GM19043 (cell line): ENCODE data around the gene MUSK.

ENCODE experiments used
- ATAC-seq: cut with Tn5 transposase; IDR thresholded peaks from one replicate; pipeline ENCODE4 v1.9.1; 2021; ENCODE audit warnings: low read depth; ENCODE audit not compliant: unreplicated experiment

The MUSK gene

GRCh38 chr9:110668570-110669167 lies at the start of gene MUSK:
Gene MUSK (plus strand): TSS chr9:110668791. CDS start chr9:110668905, 114 bp downstream.
- no peak for ATAC-seq

GRCh38 chr9:110619831-110620230 lies 48.8 kb upstream of the MUSK start:
- ATAC-seq, result no peak

GRCh38 chr9:110620726-110621125 lies 47.9 kb upstream of the MUSK start:
- no peak for ATAC-seq

GRCh38 chr9:110622368-110622767 lies 46.2 kb upstream of the MUSK start:
- ATAC-seq, result no peak

GRCh38 chr9:110623462-110624025 lies 45.0 kb upstream of the MUSK start:
- ATAC-seq, result no peak

GRCh38 chr9:110626101-110626829 lies 42.3 kb upstream of the MUSK start:
- peak; percentile 89 for ATAC-seq

GRCh38 chr9:110635589-110635988 lies 33.0 kb upstream of the MUSK start:
- ATAC-seq, result no peak

- ATAC-seq, result no peak
Measured at GRCh38 chr9:110638381-110638954, 30.1 kb upstream of the MUSK start.

- no peak for ATAC-seq
Measured at GRCh38 chr9:110640736-110641135, 27.9 kb upstream of the MUSK start.

GRCh38 chr9:110641293-110641692 lies 27.3 kb upstream of the MUSK start:
- no peak for ATAC-seq

GRCh38 chr9:110648696-110649095 lies 19.9 kb upstream of the MUSK start:
- ATAC-seq, result no peak

GRCh38 chr9:110650261-110650660 lies 18.3 kb upstream of the MUSK start:
- no peak for ATAC-seq

- ATAC-seq, result no peak
Measured at GRCh38 chr9:110650991-110651411, 17.6 kb upstream of the MUSK start.

GRCh38 chr9:110655754-110656641 lies 12.6 kb upstream of the MUSK start:
- no peak for ATAC-seq

GRCh38 chr9:110659891-110660541 lies 8.6 kb upstream of the MUSK start:
- no peak for ATAC-seq

- ATAC-seq, result no peak
Measured at GRCh38 chr9:110669433-110669832, 842 bp downstream of the MUSK start.

- no peak for ATAC-seq
Measured at GRCh38 chr9:110671849-110672248, 3.3 kb downstream of the MUSK start.

- ATAC-seq, result no peak
Measured at GRCh38 chr9:110672873-110673510, 4.4 kb downstream of the MUSK start.

GRCh38 chr9:110687497-110687896 lies 18.9 kb downstream of the MUSK start:
- no peak for ATAC-seq

- ATAC-seq, result no peak
Measured at GRCh38 chr9:110688329-110688728, 19.7 kb downstream of the MUSK start.
